ENCODE measurements around the gene CASZ1. TPM values are rescaled to one million over a fixed set of nuclear protein-coding genes. Genes with fewer than 3 reads are reported as not detected.
A peak's percentile ranks its signal among the peaks of the same experiment; 100 is the strongest.

The CASZ1 gene
- total RNA-seq, 1 experiment from 2014 or later = 11.7 TPM

DNA sequence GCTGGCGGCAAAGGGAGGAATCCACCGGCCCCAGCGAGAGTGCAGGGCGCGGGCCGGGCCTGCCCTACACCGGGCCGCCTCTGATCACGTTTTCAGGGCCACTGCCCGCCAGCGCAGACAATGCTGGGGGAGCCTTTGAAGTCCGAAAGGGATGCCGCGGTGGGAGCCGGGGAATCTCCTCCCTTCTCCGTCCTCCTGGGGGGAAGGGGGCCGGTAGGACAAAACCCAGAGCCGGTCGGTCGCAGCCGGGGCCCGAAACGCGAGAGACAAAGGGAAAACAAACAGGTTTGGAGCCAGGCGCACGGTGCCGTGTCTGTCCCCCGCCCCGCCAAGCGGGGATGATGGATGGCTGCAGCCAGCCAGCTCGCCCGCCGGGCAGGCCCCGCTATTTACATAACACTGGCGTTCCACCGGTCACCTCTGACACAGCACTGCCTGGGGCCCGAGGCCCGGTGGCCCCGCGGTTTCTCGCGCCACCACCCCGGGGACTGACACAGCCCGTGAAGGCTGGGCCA lies 92.0 kb downstream of the CASZ1 start (continued):
- TF ChIP-seq ELF4 (CRISPR knock-in tag; IDR thresholded peaks at IDR 0.05; ENCODE audit: low read depth) (no peak), AFF4 (CRISPR knock-in tag; IDR thresholded peaks at IDR 0.05; ENCODE audit: borderline replicate concordance) (0 out of 2 replicates have a peak, but pooled peaks have one; percentile 24)

GRCh38 chr1:10703702-10704101 lies 92.7 kb downstream of the CASZ1 start:
- ChIA-PET POLR2A (no interaction called here), CTCF (interaction anchor here (1.2 kb wide), 2 partner anchors 19 to 50 kb away, joined by 3 read pairs; no protein-coding TSS in a partner anchor)
- H3K27ac Mint-ChIP-seq = peak overlapping the region; percentile 93
- peak overlapping the region; percentile 65 for H3K4me3 Mint-ChIP-seq
- ATAC-seq (no peak), DNase-seq (ENCODE audit: low spot score) (no peak)
- H3K36me3 Mint-ChIP-seq = no peaks in the 10 kb centered on the region
- H3K27me3 Mint-ChIP-seq (ENCODE audit: low read depth) = peaks cover 13% of the 10 kb centered on the region
- peaks cover 24% of the 10 kb centered on the region for H3K4me1 Mint-ChIP-seq
- TF ChIP-seq, protein P1, sequence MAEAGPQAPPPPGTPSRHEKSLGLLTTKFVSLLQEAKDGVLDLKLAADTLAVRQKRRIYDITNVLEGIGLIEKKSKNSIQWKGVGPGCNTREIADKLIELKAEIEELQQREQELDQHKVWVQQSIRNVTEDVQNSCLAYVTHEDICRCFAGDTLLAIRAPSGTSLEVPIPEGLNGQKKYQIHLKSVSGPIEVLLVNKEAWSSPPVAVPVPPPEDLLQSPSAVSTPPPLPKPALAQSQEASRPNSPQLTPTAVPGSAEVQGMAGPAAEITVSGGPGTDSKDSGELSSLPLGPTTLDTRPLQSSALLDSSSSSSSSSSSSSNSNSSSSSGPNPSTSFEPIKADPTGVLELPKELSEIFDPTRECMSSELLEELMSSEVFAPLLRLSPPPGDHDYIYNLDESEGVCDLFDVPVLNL (CRISPR knock-in tag; IDR thresholded peaks at IDR 0.05; ENCODE audit: borderline replicate concordance, low read depth) = no peak
- TF ChIP-seq, protein P2, sequence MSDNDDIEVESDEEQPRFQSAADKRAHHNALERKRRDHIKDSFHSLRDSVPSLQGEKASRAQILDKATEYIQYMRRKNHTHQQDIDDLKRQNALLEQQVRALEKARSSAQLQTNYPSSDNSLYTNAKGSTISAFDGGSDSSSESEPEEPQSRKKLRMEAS (CRISPR knock-in tag; IDR thresholded peaks at IDR 0.05) = 0 out of 2 replicates have a peak, but pooled peaks have one; percentile 15
- no peaks in the 10 kb centered on the region for H3K9me3 Mint-ChIP-seq

DNA sequence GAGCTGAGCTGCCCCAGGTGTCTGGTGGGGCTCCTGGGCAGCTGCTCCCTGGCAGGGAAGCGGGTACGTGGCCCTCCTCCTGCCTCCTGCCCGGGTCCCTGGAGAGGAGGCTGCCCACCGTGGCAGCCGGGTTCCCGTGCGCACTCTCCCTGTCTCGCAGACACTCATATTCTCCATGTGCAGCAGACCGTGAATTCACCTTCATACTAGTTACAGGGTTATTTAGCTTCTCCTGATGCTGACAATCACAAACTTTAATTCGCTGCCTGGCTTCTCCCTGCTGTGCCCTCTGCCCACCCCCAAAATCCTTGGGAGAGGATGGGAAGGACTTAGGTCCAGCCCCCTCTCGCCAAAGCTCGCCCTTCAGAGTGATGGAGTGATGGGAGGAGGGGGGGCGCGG lies 95.3 kb downstream of the CASZ1 start:
- Mint-ChIP-seq H3K9me3 (no peaks in the 10 kb centered on the region), H3K27ac (no peak overlapping the region), H3K4me1 (peaks cover 21% of the 10 kb centered on the region), H3K36me3 (no peaks in the 10 kb centered on the region), H3K27me3 (ENCODE audit: low read depth) (peaks cover 21% of the 10 kb centered on the region), H3K4me3 (no peak overlapping the region)
- DNase-seq (ENCODE audit: low spot score) (no peak), ATAC-seq (no peak)
- ChIA-PET POLR2A (interaction anchor here (0.6 to 0.8 kb wide), 3 partner anchors 26 to 164 kb away, joined by 3 read pairs; no protein-coding TSS in a partner anchor), CTCF (interaction anchor here (0.6 to 0.8 kb wide), 2 partner anchors 200 to 247 kb away, joined by 3 to 5 read pairs; no protein-coding TSS in a partner anchor)
- TF ChIP-seq, protein P3, sequence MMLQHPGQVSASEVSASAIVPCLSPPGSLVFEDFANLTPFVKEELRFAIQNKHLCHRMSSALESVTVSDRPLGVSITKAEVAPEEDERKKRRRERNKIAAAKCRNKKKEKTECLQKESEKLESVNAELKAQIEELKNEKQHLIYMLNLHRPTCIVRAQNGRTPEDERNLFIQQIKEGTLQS (CRISPR knock-in tag; conservative IDR thresholded peaks at IDR 0.05) = no peak
- no peak for TF ChIP-seq ZBTB21 (CRISPR knock-in tag; IDR thresholded peaks at IDR 0.05; ENCODE audit: borderline replicate concordance)
- no peak for TF ChIP-seq ZNF263 (CRISPR knock-in tag; IDR thresholded peaks at IDR 0.05; ENCODE audit: low read depth)
- TF ChIP-seq, protein P4, sequence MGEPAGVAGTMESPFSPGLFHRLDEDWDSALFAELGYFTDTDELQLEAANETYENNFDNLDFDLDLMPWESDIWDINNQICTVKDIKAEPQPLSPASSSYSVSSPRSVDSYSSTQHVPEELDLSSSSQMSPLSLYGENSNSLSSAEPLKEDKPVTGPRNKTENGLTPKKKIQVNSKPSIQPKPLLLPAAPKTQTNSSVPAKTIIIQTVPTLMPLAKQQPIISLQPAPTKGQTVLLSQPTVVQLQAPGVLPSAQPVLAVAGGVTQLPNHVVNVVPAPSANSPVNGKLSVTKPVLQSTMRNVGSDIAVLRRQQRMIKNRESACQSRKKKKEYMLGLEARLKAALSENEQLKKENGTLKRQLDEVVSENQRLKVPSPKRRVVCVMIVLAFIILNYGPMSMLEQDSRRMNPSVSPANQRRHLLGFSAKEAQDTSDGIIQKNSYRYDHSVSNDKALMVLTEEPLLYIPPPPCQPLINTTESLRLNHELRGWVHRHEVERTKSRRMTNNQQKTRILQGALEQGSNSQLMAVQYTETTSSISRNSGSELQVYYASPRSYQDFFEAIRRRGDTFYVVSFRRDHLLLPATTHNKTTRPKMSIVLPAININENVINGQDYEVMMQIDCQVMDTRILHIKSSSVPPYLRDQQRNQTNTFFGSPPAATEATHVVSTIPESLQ (CRISPR knock-in tag; IDR thresholded peaks at IDR 0.05) = no peak
- TF ChIP-seq ZNF281 (CRISPR knock-in tag; IDR thresholded peaks at IDR 0.05) = no peak
- no peak for TF ChIP-seq JUN (CRISPR knock-in tag; IDR thresholded peaks at IDR 0.05)
- TF ChIP-seq, protein P5, sequence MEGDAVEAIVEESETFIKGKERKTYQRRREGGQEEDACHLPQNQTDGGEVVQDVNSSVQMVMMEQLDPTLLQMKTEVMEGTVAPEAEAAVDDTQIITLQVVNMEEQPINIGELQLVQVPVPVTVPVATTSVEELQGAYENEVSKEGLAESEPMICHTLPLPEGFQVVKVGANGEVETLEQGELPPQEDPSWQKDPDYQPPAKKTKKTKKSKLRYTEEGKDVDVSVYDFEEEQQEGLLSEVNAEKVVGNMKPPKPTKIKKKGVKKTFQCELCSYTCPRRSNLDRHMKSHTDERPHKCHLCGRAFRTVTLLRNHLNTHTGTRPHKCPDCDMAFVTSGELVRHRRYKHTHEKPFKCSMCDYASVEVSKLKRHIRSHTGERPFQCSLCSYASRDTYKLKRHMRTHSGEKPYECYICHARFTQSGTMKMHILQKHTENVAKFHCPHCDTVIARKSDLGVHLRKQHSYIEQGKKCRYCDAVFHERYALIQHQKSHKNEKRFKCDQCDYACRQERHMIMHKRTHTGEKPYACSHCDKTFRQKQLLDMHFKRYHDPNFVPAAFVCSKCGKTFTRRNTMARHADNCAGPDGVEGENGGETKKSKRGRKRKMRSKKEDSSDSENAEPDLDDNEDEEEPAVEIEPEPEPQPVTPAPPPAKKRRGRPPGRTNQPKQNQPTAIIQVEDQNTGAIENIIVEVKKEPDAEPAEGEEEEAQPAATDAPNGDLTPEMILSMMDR (IDR thresholded peaks at IDR 0.05) = no peak
- TF ChIP-seq E2F1 (CRISPR knock-in tag; IDR thresholded peaks at IDR 0.05) = no peak
- TF ChIP-seq ZMAT4 (CRISPR knock-in tag; IDR thresholded peaks at IDR 0.05) = no peak
- no peak for TF ChIP-seq GTF2I (CRISPR knock-in tag; conservative IDR thresholded peaks at IDR 0.05)
- TF ChIP-seq SMAD4 (CRISPR knock-in tag; IDR thresholded peaks at IDR 0.05) = no peak
- no peak for TF ChIP-seq SMAD3 (CRISPR knock-in tag; IDR thresholded peaks at IDR 0.05; ENCODE audit: borderline replicate concordance)
- TF ChIP-seq USF1 (CRISPR knock-in tag; IDR thresholded peaks at IDR 0.05) = no peak

Measured in WTC11 (cell line).